Right lobe of liver (tissue), 6 donors: Measurements from ENCODE around the gene RALGPS1. TPM values are rescaled to one million over a fixed set of nuclear protein-coding genes. Genes with fewer than 3 reads are reported as not detected.
A peak's percentile ranks its signal among the peaks of the same experiment; 100 is the strongest.

Source experiments
- ATAC-seq, 4 donors: fragments of 200-7000 bp; cut with Tn5 transposase; one replicate each; pipeline ENCODE4 v1.9.1; 2020; ENCODE audit warnings: mild to moderate bottlenecking in 4 of 4, moderate library complexity in 4 of 4
- DNase-seq, 3 donors: peaks; one replicate each; pipeline ENCODE4 v3.0.0-alpha.2; 2020
- H3K27ac ChIP-seq, 3 donors: fragments of 200-600 bp; one replicate each; pipeline ENCODE4 v1.8.0; 2022
- H3K27me3 ChIP-seq, 2 donors: fragments of 200-600 bp; one replicate each; pipeline ENCODE4 v1.8.0; 2022
- H3K36me3 ChIP-seq, 4 donors: fragments of 200-600 bp; sonication (generic) in 1 of 4; one replicate each; pipeline versions ENCODE4 v1.5.1 to v1.8.0; 2017 to 2022; ENCODE audit warnings: control low read depth in 1 of 4
- H3K4me1 ChIP-seq, 4 donors: fragments of 200-600 bp; sonication (generic) in 1 of 4; one replicate each; pipeline versions ENCODE4 v1.5.1 to v1.8.0; 2017 to 2022; ENCODE audit warnings: control low read depth in 1 of 4
- H3K4me3 ChIP-seq, 3 donors: fragments of 200-600 bp; one replicate each; pipeline ENCODE4 v1.8.0; 2022
- H3K9me3 ChIP-seq, 4 donors: fragments of 200-600 bp; sonication (generic) in 1 of 4; one replicate each; pipeline versions ENCODE4 v1.5.1 to v1.8.0; 2017 to 2022; ENCODE audit warnings: control low read depth in 1 of 4
- POLR2A ChIP-seq: fragments of 450-650 bp; IDR thresholded peaks from one replicate; pipeline ENCODE4 v1.6.1; 2017; ENCODE audit warnings: antibody characterized with exemption, mild to moderate bottlenecking
- WGBS: methylation state at CpG from one replicate; pipeline ENCODE4 v1.1.6; 2018; ENCODE audit warnings: low coverage, low lambda C conversion rate; ENCODE audit not compliant: insufficient coverage; ENCODE audit errors: missing lambda C conversion rate; 5-methylcytosine and 5-hydroxymethylcytosine counted together
- intact Hi-C, 2 donors: fragments of 100-400 bp; cut with DNase I; formaldehyde crosslinking; loops; one replicate each; pipeline versions ENCODE4 v1.11.2 to v1.14.1; 2022
- total RNA-seq, 6 experiments: library from RNA; depleted of rRNA in 2 of 6; stranded (reverse); fragments of >200 nt in 2 of 6; fragmentation: NEBNext Ultra II Directional in 3 of 6; extraction: Animal tissue kit (Norgen Biotek cat#: 25700) in 3 of 6; gene quantifications; one replicate each; pipeline versions ENCODE4 v1.1.0 to v1.2.4, GENCODE V29; 2016 to 2023
- TF ChIP-seq, protein P1 (sequence below), 4 donors: fragments of 200-600 bp in 3 of 4; fragments of 450-650 bp in 1 of 4; IDR thresholded peaks; one replicate each; pipeline versions ENCODE4 v1.5.1 to v1.8.0; 2016 to 2022; ENCODE audit warnings: antibody characterized with exemption in 4 of 4, mild to moderate bottlenecking in 2 of 4
- donor health status: DM: no; HTN: yes; CAD: no.
- donor health status: DM: no; HTN: no; CAD: no.
- donor health status: DM: no; HTN: no; CAD: no.
- donor health status: DM: no; HTN: yes; CAD: no.
- donor health status: DM: no; HTN: yes; CAD: no.

RALGPS1 gene
- total RNA-seq, 6 experiments from 2014 or later, result 1.2 to 3.8 (median 2.4) TPM

DNA sequence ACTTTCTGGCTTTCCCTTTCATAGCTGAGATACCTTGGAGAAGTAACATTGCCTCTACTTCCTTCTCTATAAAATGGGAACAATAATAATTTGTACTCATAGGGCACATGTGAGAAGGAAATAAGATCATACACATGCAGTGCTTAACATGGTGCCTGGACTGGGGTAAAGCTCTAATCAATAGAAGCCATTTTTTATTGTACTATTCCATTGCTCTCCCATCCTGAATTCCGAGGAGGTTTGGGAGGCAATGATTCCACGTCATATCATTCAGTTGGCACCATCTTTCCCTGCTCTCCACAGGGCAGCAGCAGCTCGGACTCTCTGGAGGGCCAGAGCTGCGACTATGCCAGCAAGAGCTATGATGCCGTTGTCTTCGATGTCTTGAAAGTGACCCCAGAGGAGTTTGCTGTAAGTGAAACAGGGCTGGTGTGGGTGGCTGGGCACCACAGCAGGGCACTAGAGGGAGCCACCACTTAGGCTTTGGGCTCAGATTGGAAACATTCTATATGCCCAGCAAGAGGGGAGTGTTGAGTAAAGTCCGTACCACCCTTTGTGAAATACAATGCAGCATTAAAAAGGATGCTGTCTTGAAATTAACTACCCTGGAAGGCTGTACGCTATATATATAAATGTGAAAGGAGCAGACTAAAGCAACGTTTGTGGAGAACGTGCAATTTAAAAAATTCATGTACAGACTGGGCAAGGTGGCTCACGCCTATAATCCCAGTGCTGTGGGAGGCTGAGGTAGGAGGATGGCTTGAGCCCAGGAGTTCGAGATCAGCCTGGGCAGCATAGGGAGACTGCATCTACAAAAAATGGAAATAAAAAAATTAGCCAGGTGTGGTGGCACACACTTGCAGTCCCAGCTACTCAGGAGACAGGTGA, 51.2 kb downstream of the RALGPS1 start:
- ATAC-seq, result peak; percentile 76 to 88 (median 84)
- no peak overlapping the region for H3K4me3 ChIP-seq
- peak in 1 of 3 donors; percentile 39 for DNase-seq
- no peak overlapping the region for H3K27ac ChIP-seq
- intact Hi-C loops, result loop anchor here in 1 of 2 donors (10.0 kb wide), 1 partner anchor 239 kb away; no protein-coding TSS in a partner anchor
- no peaks in the 10 kb centered on the region for H3K9me3 ChIP-seq
- H3K27me3 ChIP-seq, result no peaks in the 10 kb centered on the region
- H3K4me1 ChIP-seq, result no peaks in the 10 kb centered on the region
- WGBS, result 70% methylated on average over 10 of the region's 12 CpGs
- no peak for TF ChIP-seq POLR2A
- TF ChIP-seq, protein P1, sequence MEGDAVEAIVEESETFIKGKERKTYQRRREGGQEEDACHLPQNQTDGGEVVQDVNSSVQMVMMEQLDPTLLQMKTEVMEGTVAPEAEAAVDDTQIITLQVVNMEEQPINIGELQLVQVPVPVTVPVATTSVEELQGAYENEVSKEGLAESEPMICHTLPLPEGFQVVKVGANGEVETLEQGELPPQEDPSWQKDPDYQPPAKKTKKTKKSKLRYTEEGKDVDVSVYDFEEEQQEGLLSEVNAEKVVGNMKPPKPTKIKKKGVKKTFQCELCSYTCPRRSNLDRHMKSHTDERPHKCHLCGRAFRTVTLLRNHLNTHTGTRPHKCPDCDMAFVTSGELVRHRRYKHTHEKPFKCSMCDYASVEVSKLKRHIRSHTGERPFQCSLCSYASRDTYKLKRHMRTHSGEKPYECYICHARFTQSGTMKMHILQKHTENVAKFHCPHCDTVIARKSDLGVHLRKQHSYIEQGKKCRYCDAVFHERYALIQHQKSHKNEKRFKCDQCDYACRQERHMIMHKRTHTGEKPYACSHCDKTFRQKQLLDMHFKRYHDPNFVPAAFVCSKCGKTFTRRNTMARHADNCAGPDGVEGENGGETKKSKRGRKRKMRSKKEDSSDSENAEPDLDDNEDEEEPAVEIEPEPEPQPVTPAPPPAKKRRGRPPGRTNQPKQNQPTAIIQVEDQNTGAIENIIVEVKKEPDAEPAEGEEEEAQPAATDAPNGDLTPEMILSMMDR (IDR thresholded peaks at IDR 0.05), result peak; percentile 55 to 74 (median 73)
- peaks cover 0 to 2% (median 0%) of the 10 kb centered on the region in 4 donors for H3K36me3 ChIP-seq

DNA sequence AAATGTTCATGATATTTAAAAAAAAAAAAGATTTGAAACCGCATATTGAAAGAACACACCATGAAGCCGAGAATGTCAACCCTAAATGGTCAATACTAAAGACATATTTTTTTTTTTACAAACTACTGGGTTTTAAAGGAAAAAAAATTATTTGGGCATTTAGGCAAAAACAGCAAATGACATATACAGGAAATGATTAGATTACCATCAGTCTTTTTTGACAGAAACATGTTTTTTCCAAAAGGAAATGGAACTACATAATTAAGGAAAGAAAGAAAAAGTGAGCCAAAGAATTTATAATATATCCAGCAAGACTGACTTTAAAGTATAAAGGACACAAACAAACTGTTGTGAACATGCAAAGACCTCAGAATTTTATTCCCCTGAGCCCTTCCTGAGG, 56.7 kb downstream of the RALGPS1 start:
- no peaks in the 10 kb centered on the region for H3K4me1 ChIP-seq
- H3K27ac ChIP-seq, result no peak overlapping the region
- H3K9me3 ChIP-seq, result no peaks in the 10 kb centered on the region
- ATAC-seq (no peak), DNase-seq (no peak)
- WGBS, result 83% methylated on average over 2 of the region's 2 CpGs
- TF ChIP-seq, protein P1 (IDR thresholded peaks at IDR 0.05), result no peak
- TF ChIP-seq POLR2A, result no peak
- intact Hi-C loops, result no loop called here
- H3K36me3 ChIP-seq, result no peaks in the 10 kb centered on the region
- no peak overlapping the region for H3K4me3 ChIP-seq
- no peaks in the 10 kb centered on the region for H3K27me3 ChIP-seq

DNA sequence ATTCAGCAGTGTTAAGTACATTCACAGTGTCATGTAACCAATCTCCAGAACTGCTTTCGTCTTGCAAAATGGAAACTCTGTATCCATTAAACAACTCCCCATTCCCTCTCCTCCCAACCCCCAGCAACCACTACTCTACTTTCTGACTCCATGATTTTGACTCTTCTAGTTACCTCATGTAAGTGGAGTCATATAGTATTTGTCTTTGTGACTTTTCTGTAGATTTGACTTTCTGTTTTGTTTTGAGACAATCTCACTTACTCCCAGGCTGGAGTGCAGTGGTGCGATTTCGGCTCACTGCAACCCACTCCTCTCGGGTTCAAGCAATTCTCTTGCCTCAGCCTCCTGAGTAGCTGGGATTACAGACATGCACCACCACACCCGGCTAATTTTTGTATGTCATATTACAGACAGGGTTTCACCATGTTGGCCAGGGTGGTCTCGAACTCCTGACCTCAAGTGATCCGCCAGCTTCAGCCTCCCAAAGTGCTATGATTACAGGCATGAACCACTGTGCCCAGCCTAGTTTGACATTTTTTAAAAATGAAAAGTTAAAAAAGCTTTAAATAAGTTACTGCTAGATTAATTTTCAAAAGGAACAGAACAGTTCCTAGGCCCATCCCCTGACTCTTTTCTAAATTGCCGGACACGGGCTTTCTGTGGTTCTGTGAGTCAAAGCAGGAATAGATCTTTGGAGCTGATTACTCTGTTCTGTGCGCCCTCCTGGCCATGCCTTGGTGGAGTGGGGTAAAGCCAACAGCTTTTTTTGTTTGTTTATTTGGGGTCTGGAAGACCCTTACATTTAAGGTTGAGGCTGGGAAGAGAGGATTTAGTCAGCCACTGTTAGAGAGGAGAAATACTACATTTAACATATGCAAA, 59.3 kb downstream of the RALGPS1 start:
- no peak for DNase-seq
- TF ChIP-seq, protein P1 (IDR thresholded peaks at IDR 0.05), result no peak
- TF ChIP-seq POLR2A, result no peak
- Histone ChIP-seq H3K9me3 (no peaks in the 10 kb centered on the region), H3K27me3 (no peaks in the 10 kb centered on the region), H3K4me3 (no peak overlapping the region), H3K36me3 (no peaks in the 10 kb centered on the region), H3K4me1 (no peaks in the 10 kb centered on the region), H3K27ac (no peak overlapping the region)
- ATAC-seq, result no peak
- intact Hi-C loops, result no loop called here
- WGBS, result 90% methylated on average over 8 of the region's 10 CpGs

DNA sequence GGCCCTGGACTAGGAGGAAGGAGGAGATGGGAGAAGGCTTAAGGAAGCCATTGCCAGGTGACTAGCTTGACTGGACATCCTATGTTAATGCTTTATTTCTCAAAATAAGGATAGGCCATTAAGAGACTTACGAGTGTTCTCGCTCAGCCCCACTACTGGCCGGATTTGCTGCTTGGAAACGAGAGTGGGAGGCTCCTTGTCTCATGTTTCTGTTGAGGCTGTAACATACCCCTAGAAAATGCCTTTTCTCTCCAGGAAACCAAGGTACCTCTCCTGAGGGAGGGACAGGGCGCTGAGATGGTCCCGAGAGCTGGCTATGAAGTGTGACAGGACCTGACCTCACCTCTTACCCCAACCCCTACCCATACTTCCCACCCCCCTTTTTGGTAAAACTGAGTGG, 60.0 kb downstream of the RALGPS1 start:
- ATAC-seq (no peak), DNase-seq (no peak)
- intact Hi-C loops, result no loop called here
- WGBS, result 95% methylated on average over 4 of the region's 6 CpGs
- no peaks in the 10 kb centered on the region for H3K4me1 ChIP-seq
- TF ChIP-seq, protein P1 (IDR thresholded peaks at IDR 0.05), result no peak
- TF ChIP-seq POLR2A, result no peak
- H3K36me3 ChIP-seq, result no peaks in the 10 kb centered on the region
- no peaks in the 10 kb centered on the region for H3K27me3 ChIP-seq
- H3K9me3 ChIP-seq, result no peaks in the 10 kb centered on the region
- no peak overlapping the region for H3K4me3 ChIP-seq
- no peak overlapping the region for H3K27ac ChIP-seq
